ENCODE measurements around the gene PRRT4. TPM values are rescaled to one million over a fixed set of nuclear protein-coding genes. Genes with fewer than 3 reads are reported as not detected.

Gene PRRT4
- under 1 TPM; 0.42 to 0.66 (median 0.49) TPM for total RNA-seq

GRCh38 chr7:128361411-128362379 is at the start of gene PRRT4:
TSS of gene PRRT4 (minus strand) at chr7:128361690.
- peak; percentile 49 for DNase-seq
- no peaks in the 10 kb centered on the region for H3K9me3 Mint-ChIP-seq
- H3K36me3 Mint-ChIP-seq (ENCODE audit: insufficient read depth), result no peaks in the 10 kb centered on the region
- H3K4me3 Mint-ChIP-seq, result peak within 1 kb of the TSS; percentile 80
- peak; percentile 65 to 66 for ATAC-seq
- peaks cover 44% of the 10 kb centered on the region for H3K27me3 Mint-ChIP-seq (ENCODE audit: low read depth)
- H3K4me1 Mint-ChIP-seq (ENCODE audit: low read depth), result peaks cover 21% of the 10 kb centered on the region

GRCh38 chr7:128410451-128410753 is 48.9 kb upstream of the PRRT4 start:
- Mint-ChIP-seq H3K4me1 (ENCODE audit: low read depth) (peaks cover 24% of the 10 kb centered on the region), H3K9me3 (no peaks in the 10 kb centered on the region), H3K36me3 (ENCODE audit: insufficient read depth) (no peaks in the 10 kb centered on the region), H3K27me3 (ENCODE audit: low read depth) (no peaks in the 10 kb centered on the region), H3K4me3 (peak overlapping the region; percentile 86)
- DNase-seq, result no peak
- no peak for ATAC-seq

GRCh38 chr7:128409596-128410450 is 48.3 kb upstream of the PRRT4 start, which contains the start of gene IMPDH1:
TSS of gene IMPDH1 (minus strand) at chr7:128409982. CDS start at chr7:128409901, 81 bp downstream.
- Mint-ChIP-seq H3K4me3 (peak within 1 kb of the TSS; percentile 86), H3K36me3 (ENCODE audit: insufficient read depth) (no peaks in the 10 kb centered on the region), H3K9me3 (no peaks in the 10 kb centered on the region), H3K27me3 (ENCODE audit: low read depth) (no peaks in the 10 kb centered on the region), H3K4me1 (ENCODE audit: low read depth) (peaks cover 27% of the 10 kb centered on the region)
- DNase-seq, result peak; percentile 84
- ATAC-seq, result peak; percentile 84

GRCh38 chr7:128408709-128409595 is 47.5 kb upstream of the PRRT4 start:
- H3K9me3 Mint-ChIP-seq, result no peaks in the 10 kb centered on the region
- H3K4me3 Mint-ChIP-seq, result peak overlapping the region; percentile 78
- no peak for ATAC-seq
- H3K36me3 Mint-ChIP-seq (ENCODE audit: insufficient read depth), result no peaks in the 10 kb centered on the region
- peaks cover 35% of the 10 kb centered on the region for H3K4me1 Mint-ChIP-seq (ENCODE audit: low read depth)
- H3K27me3 Mint-ChIP-seq (ENCODE audit: low read depth), result no peaks in the 10 kb centered on the region
- no peak for DNase-seq

- peak overlapping the region; percentile 78 for H3K4me3 Mint-ChIP-seq
- DNase-seq (no peak), ATAC-seq (no peak)
- no peaks in the 10 kb centered on the region for H3K27me3 Mint-ChIP-seq (ENCODE audit: low read depth)
- H3K9me3 Mint-ChIP-seq, result no peaks in the 10 kb centered on the region
- H3K4me1 Mint-ChIP-seq (ENCODE audit: low read depth), result peaks cover 40% of the 10 kb centered on the region
- H3K36me3 Mint-ChIP-seq (ENCODE audit: insufficient read depth), result no peaks in the 10 kb centered on the region
Observed at GRCh38 chr7:128407751-128408708, 46.5 kb upstream of the PRRT4 start.

- Mint-ChIP-seq H3K9me3 (no peaks in the 10 kb centered on the region), H3K4me3 (no peak overlapping the region), H3K27me3 (ENCODE audit: low read depth) (no peaks in the 10 kb centered on the region), H3K4me1 (ENCODE audit: low read depth) (peaks cover 40% of the 10 kb centered on the region), H3K36me3 (ENCODE audit: insufficient read depth) (peaks cover 2% of the 10 kb centered on the region)
- no peak for DNase-seq
- no peak for ATAC-seq
Observed at GRCh38 chr7:128407233-128407589, 45.7 kb upstream of the PRRT4 start.

- ATAC-seq (no peak), DNase-seq (no peak)
- Mint-ChIP-seq H3K4me3 (peak overlapping the region; percentile 77), H3K36me3 (ENCODE audit: insufficient read depth) (peaks cover 2% of the 10 kb centered on the region), H3K27me3 (ENCODE audit: low read depth) (no peaks in the 10 kb centered on the region), H3K4me1 (ENCODE audit: low read depth) (peaks cover 40% of the 10 kb centered on the region), H3K9me3 (no peaks in the 10 kb centered on the region)
Observed at GRCh38 chr7:128406314-128407232, 45.1 kb upstream of the PRRT4 start.

- DNase-seq (peak; percentile 63), ATAC-seq (peak; percentile 23 to 25)
- Mint-ChIP-seq H3K4me1 (ENCODE audit: low read depth) (peaks cover 40% of the 10 kb centered on the region), H3K27me3 (ENCODE audit: low read depth) (no peaks in the 10 kb centered on the region), H3K36me3 (ENCODE audit: insufficient read depth) (peaks cover 6% of the 10 kb centered on the region), H3K9me3 (no peaks in the 10 kb centered on the region), H3K4me3 (peak overlapping the region; percentile 86)
Observed at GRCh38 chr7:128405471-128406313, 44.2 kb upstream of the PRRT4 start.

GRCh38 chr7:128404886-128405470 is 43.5 kb upstream of the PRRT4 start:
- ATAC-seq (no peak), DNase-seq (no peak)
- Mint-ChIP-seq H3K27me3 (ENCODE audit: low read depth) (no peaks in the 10 kb centered on the region), H3K4me1 (ENCODE audit: low read depth) (peaks cover 36% of the 10 kb centered on the region), H3K4me3 (peak overlapping the region; percentile 86), H3K9me3 (no peaks in the 10 kb centered on the region), H3K36me3 (ENCODE audit: insufficient read depth) (peaks cover 6% of the 10 kb centered on the region)

- H3K4me3 Mint-ChIP-seq, result peak overlapping the region; percentile 86
- H3K9me3 Mint-ChIP-seq, result no peaks in the 10 kb centered on the region
- DNase-seq, result no peak
- H3K27me3 Mint-ChIP-seq (ENCODE audit: low read depth), result no peaks in the 10 kb centered on the region
- peaks cover 6% of the 10 kb centered on the region for H3K36me3 Mint-ChIP-seq (ENCODE audit: insufficient read depth)
- H3K4me1 Mint-ChIP-seq (ENCODE audit: low read depth), result peaks cover 34% of the 10 kb centered on the region
- no peak for ATAC-seq
Observed at GRCh38 chr7:128404143-128404681, 42.7 kb upstream of the PRRT4 start.

GRCh38 chr7:128403676-128404075 is 42.2 kb upstream of the PRRT4 start:
- Mint-ChIP-seq H3K36me3 (ENCODE audit: insufficient read depth) (peaks cover 6% of the 10 kb centered on the region), H3K9me3 (no peaks in the 10 kb centered on the region), H3K4me1 (ENCODE audit: low read depth) (peaks cover 29% of the 10 kb centered on the region), H3K27me3 (ENCODE audit: low read depth) (no peaks in the 10 kb centered on the region), H3K4me3 (no peak overlapping the region)
- DNase-seq, result no peak
- no peak for ATAC-seq

All from activated T-cell treated with anti-CD3 and anti-CD28 coated beads, Interleukin-2, amount 50 U/mL, for 4 hours (primary cell).